Measurements from ENCODE around the gene FBN2. TPM values are rescaled to one million over a fixed set of nuclear protein-coding genes. Genes with fewer than 3 reads are reported as not detected.

FBN2 gene
- total and polyA plus RNA-seq, 2 donors (not counting 1 experiment from before 2014, with no cell fraction given) = 43.1 to 80.1 TPM

DNA sequence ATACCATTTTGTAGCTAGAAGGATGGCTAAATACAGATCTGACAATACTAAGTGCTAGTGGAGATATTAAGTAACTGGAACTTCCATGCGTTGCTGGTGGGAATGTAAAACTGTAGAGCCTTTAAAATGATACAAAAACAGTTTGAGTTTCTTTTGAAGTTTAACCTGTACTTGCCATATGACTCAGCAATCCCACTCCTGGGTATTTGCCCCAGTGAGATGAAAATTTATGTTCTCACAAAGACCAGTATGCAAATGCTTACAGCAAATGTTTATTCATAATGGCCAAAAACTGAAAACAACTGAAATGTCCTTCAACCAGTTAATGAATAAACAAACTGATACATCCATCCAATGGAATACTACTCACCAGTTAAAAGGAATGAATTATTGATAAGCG is 317.2 kb downstream of the FBN2 start:
- Histone ChIP-seq H3K9ac (ENCODE audit: insufficient read depth, low read length) (no peak overlapping the region), H4K20me1 (ENCODE audit: control insufficient read depth, extremely low read depth, insufficient read depth, low read length) (no peaks in the 10 kb centered on the region), H2AFZ (ENCODE audit: low read length) (no peak overlapping the region), H3K4me1 (ENCODE audit: control insufficient read depth, extremely low read depth, insufficient read depth, low read length) (peaks cover 3% of the 10 kb centered on the region), H3K36me3 (ENCODE audit: control insufficient read depth, insufficient read depth, low read length) (no peaks in the 10 kb centered on the region), H3K4me3 (replicated peaks in 1 of 4; ENCODE audit: control extremely low read depth in 1 of 4, insufficient read depth in 1 of 4, low read depth in 3 of 4, low read length in 4 of 4) (no peak overlapping the region), H3K79me2 (ENCODE audit: control insufficient read depth, insufficient read depth, low read length) (no peaks in the 10 kb centered on the region), H3K9me3 (ENCODE audit: control insufficient read depth, insufficient read depth, low read depth, low read length) (no peaks in the 10 kb centered on the region), H3K4me2 (ENCODE audit: extremely low read depth, insufficient read depth, low read length) (no peak overlapping the region), H3K27me3 (ENCODE audit: control insufficient read depth, insufficient read depth, low read length) (no peaks in the 10 kb centered on the region), H3K27ac (ENCODE audit: insufficient read depth, low read length) (no peak overlapping the region)
- DNase-seq (ENCODE audit: low read depth in 2 of 2) = no peak
- TF ChIP-seq EZH2 (IDR thresholded peaks at IDR 0.05; ENCODE audit: low read length, missing control alignments) = no peak
- no peak for TF ChIP-seq CTCF (conservative IDR thresholded peaks at IDR 0.05 in 1 of 2, IDR thresholded peaks at IDR 0.05 in 1 of 2; ENCODE audit: low read depth in 1 of 2, low read length in 2 of 2)

- no peak overlapping the region for H2AFZ ChIP-seq (ENCODE audit: low read length)
- H3K79me2 ChIP-seq (ENCODE audit: control insufficient read depth, insufficient read depth, low read length) = no peaks in the 10 kb centered on the region
- H3K9ac ChIP-seq (ENCODE audit: insufficient read depth, low read length) = no peak overlapping the region
- TF ChIP-seq CTCF (conservative IDR thresholded peaks at IDR 0.05 in 1 of 2, IDR thresholded peaks at IDR 0.05 in 1 of 2; ENCODE audit: low read depth in 1 of 2, low read length in 2 of 2) (no peak), EZH2 (IDR thresholded peaks at IDR 0.05; ENCODE audit: low read length, missing control alignments) (no peak)
- H3K9me3 ChIP-seq (ENCODE audit: control insufficient read depth, insufficient read depth, low read depth, low read length) = no peaks in the 10 kb centered on the region
- H3K4me1 ChIP-seq (ENCODE audit: control insufficient read depth, extremely low read depth, insufficient read depth, low read length) = peaks cover 3% of the 10 kb centered on the region
- H3K27me3 ChIP-seq (ENCODE audit: control insufficient read depth, insufficient read depth, low read length) = no peaks in the 10 kb centered on the region
- H3K4me3 ChIP-seq (replicated peaks in 1 of 4; ENCODE audit: control extremely low read depth in 1 of 4, insufficient read depth in 1 of 4, low read depth in 3 of 4, low read length in 4 of 4) = no peak overlapping the region
- H4K20me1 ChIP-seq (ENCODE audit: control insufficient read depth, extremely low read depth, insufficient read depth, low read length) = no peaks in the 10 kb centered on the region
- peak; percentile 52 to 95 for DNase-seq (ENCODE audit: low read depth in 2 of 2)
- H3K36me3 ChIP-seq (ENCODE audit: control insufficient read depth, insufficient read depth, low read length) = no peaks in the 10 kb centered on the region
- peak overlapping the region; percentile 5 for H3K27ac ChIP-seq (ENCODE audit: insufficient read depth, low read length)
- no peak overlapping the region for H3K4me2 ChIP-seq (ENCODE audit: extremely low read depth, insufficient read depth, low read length)
Measured at GRCh38 chr5:128216860-128217531, 321.0 kb downstream of the FBN2 start.

- no peaks in the 10 kb centered on the region for H3K9me3 ChIP-seq (ENCODE audit: control insufficient read depth, insufficient read depth, low read depth, low read length)
- peaks cover 3% of the 10 kb centered on the region for H3K4me1 ChIP-seq (ENCODE audit: control insufficient read depth, extremely low read depth, insufficient read depth, low read length)
- H4K20me1 ChIP-seq (ENCODE audit: control insufficient read depth, extremely low read depth, insufficient read depth, low read length) = no peaks in the 10 kb centered on the region
- no peak overlapping the region for H3K9ac ChIP-seq (ENCODE audit: insufficient read depth, low read length)
- H3K4me3 ChIP-seq (replicated peaks in 1 of 4; ENCODE audit: control extremely low read depth in 1 of 4, insufficient read depth in 1 of 4, low read depth in 3 of 4, low read length in 4 of 4) = no peak overlapping the region
- TF ChIP-seq CTCF (conservative IDR thresholded peaks at IDR 0.05 in 1 of 2, IDR thresholded peaks at IDR 0.05 in 1 of 2; ENCODE audit: low read depth in 1 of 2, low read length in 2 of 2) (no peak), EZH2 (IDR thresholded peaks at IDR 0.05; ENCODE audit: low read length, missing control alignments) (no peak)
- no peaks in the 10 kb centered on the region for H3K36me3 ChIP-seq (ENCODE audit: control insufficient read depth, insufficient read depth, low read length)
- no peak overlapping the region for H3K27ac ChIP-seq (ENCODE audit: insufficient read depth, low read length)
- H3K79me2 ChIP-seq (ENCODE audit: control insufficient read depth, insufficient read depth, low read length) = no peaks in the 10 kb centered on the region
- no peak for DNase-seq (ENCODE audit: low read depth in 2 of 2)
- no peak overlapping the region for H2AFZ ChIP-seq (ENCODE audit: low read length)
- no peak overlapping the region for H3K4me2 ChIP-seq (ENCODE audit: extremely low read depth, insufficient read depth, low read length)
- H3K27me3 ChIP-seq (ENCODE audit: control insufficient read depth, insufficient read depth, low read length) = no peaks in the 10 kb centered on the region
Measured at GRCh38 chr5:128216285-128216684, 321.8 kb downstream of the FBN2 start.

Data from fibroblast of lung (primary cell).